ENCODE data around the gene TMED5.
A peak's percentile ranks its signal among the peaks of the same experiment; 100 is the strongest.
"Not testable (repeated sequence)": the region's sequence is repeated elsewhere in the genome, so short reads cannot be mapped to it uniquely, and the experiment has no call there.

TMED5 gene

GRCh38 chr1:93171549-93172034, 8.6 kb downstream of the TMED5 start:
- no peak for DNase-seq

- DNase-seq = not testable (repeated sequence)
Measured at GRCh38 chr1:93170141-93170678, 10.0 kb downstream of the TMED5 start.

DNA sequence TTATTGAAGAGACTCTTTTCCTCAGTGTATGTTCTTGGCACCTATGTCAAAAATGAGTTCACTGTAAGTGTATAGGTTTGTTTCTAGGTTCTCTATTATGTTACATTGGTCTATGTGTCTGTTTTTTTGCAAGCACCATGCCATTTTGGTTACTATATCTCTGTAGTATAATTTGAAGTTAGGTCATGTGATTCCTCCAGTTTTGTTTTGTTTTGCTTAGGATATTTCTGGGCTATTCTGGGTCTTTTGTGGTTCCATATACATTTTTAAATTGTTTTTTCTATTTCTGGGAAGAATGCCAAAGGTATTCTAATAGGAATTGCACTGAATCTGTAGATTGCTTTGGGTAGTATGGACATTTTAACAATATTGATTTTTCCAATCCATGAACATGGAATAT, 13.2 kb downstream of the TMED5 start:
- no peak for DNase-seq

DNA sequence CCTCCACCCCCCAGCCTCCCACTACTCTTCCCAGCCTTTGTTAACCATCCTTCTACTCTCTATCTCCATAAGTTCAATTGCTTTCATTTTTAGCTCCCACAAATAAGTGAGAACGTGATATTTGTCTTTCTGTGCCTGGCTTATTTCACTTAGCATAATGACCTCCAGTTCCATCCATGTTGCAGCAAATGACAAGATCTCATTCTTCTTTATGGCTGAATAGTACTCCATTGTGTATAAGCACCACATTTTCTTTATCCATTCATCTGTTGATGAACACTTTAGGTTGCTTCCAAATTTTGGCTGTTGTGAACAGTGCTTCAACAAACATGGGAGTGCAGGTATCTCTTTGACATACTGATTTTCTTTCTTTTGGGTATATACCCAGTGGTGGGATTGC, 14.3 kb downstream of the TMED5 start:
- DNase-seq = not testable (repeated sequence)

GRCh38 chr1:93164816-93165215, 15.4 kb downstream of the TMED5 start:
- DNase-seq = peak; percentile 69

- not testable (repeated sequence) for DNase-seq
Measured at GRCh38 chr1:93163314-93163713, 16.9 kb downstream of the TMED5 start.

GRCh38 chr1:93159337-93159736, 20.9 kb downstream of the TMED5 start:
- DNase-seq = no peak

DNA sequence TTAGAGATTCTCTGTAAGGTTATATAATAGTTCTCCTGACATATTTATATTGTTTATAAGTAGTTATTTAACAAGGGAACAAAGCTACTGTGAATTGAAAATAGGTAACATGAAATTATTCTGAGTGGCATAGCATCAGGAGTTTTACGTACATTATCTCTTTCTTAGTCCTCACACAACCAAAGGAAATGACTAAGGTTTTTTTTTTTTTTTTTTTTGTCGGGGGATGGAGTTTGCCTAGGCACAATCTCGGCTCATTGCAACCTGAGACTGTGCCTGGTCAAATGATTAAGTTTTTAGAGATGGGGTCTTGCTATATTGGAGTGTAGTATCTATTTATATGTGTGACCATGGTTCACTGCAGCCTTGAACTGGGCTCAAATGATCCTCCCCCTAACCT, 24.9 kb downstream of the TMED5 start:
- DNase-seq = no peak

GRCh38 chr1:93154898-93155297, 25.3 kb downstream of the TMED5 start:
- DNase-seq = no peak

GRCh38 chr1:93152835-93153234, 27.4 kb downstream of the TMED5 start:
- DNase-seq = no peak

DNA sequence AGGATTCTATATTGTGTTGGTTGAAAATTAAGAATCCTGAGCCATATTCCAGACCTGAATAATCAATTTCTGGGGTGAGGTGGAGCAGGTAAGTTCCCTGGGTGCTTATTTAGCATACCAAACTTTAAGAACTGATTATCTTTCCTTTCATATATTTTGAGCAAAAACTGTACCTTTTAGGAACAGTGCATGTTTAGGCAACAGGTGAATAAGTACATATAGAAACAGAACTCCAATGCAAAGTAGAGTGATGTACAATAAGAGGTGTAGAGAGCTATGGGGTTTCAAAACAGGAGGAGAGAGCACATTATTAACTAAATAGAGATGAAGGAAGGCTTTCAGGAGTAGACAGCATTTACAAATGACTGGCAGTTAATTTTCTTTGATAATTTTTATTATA, 28.7 kb downstream of the TMED5 start:
- DNase-seq = no peak

GRCh38 chr1:93150729-93151128, 29.5 kb downstream of the TMED5 start:
- DNase-seq = no peak

GRCh38 chr1:93148001-93148400, 32.2 kb downstream of the TMED5 start:
- DNase-seq = no peak

- no peak for DNase-seq
Measured at GRCh38 chr1:93143769-93144168, 36.4 kb downstream of the TMED5 start.

GRCh38 chr1:93143136-93143535, 37.1 kb downstream of the TMED5 start:
- no peak for DNase-seq

GRCh38 chr1:93142161-93142560, 38.1 kb downstream of the TMED5 start:
- DNase-seq = no peak

DNA sequence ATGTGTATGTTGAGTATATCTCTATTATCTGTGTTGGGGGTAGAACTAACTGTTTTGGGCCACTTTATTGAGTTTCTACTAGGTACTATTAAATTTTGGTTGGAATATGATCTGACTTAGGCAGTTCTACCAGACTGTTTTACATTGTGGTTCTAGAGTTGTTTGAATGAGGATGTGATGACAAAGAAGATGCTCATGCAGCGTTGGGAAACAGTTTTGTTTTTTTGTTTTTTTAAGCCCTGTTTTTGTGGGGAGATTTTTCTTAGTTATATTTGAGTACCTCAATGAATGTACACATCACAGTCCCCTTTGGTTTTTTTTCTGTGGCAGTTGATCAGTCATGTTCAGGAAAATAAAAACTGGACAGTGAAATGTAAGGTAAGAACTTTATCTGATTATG, 40.1 kb downstream of the TMED5 start:
- no peak for DNase-seq

DNA sequence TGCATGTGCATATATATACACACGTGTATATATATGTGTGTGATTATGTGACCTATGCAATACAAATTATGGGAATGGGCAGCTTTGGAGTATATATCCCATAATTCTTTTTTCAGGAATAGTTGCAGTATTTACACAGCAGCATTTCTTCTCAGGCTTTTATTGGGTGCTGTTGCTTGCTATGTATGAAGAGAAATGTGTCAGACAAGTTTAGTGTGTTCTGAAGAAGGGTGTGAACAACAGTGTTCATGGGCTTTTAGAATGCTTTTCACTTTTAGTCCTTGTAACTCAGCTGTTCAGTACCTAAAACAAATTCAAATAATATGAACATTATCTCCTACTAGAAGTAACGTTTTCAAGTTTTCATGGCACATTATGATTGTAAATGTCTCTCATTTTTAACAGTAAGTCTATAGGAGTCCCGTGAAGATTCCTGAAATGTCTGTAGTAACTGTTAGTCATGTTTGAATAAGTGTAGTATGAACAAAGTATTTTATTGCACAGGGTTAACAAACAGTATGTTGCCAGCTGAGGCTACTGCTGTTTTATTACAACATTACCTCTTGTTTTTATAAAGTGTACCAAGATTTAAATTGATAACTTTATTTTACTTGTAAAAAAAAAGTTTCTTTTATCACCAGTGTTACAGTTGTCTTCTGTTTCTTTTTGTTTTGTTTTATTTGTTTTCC, 42.5 kb downstream of the TMED5 start:
- DNase-seq = no peak

DNA sequence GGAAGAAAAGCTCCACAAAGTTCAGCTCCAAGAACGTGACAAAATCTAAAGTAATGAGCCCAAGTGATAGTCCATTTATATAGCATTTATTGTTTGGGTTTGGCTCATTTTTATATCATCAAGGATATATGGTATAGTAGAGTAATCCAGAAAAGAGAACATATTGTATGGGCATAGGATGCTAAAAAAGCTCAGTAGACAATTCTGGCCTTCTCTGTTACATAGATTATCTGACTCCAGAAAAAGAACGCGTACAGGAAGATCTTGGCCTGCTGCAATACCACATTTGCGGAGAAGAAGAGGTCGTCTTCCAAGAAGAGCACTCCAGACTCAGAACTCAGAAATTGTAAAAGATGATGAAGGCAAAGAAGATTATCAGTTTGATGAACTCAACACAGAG, 43.8 kb downstream of the TMED5 start:
- no peak for DNase-seq

GRCh38 chr1:93132638-93133037, 47.6 kb downstream of the TMED5 start:
- no peak for DNase-seq

DNA sequence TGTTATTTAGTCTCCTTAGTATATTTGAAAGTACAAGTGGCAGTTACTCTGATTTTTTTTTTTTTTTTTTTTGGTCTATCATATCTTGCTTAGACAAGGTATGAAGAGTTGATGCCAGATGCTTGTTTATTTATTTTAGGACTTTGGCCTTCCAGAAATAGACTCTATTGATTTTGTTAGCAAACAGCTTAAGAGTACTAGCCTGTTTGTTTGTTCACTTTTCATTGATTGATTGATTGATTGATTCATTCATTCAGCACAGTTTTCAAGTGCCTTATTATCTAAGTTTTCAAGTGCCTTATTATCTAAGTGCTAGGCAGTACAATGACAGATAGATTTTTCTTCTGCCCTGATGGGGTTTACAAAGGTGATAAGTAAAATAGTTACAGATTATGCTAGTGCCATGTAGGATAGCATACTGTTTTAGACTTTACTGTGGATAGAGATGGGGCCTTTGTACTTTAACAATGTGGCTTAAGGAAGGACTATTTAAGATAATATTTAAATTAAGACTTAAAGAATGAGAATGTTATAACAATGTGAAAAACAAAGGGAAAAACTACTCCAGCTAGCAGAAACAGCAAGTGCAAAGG, 50.6 kb downstream of the TMED5 start:
- DNase-seq = no peak

- DNase-seq = no peak
Measured at GRCh38 chr1:93124556-93125355, 55.5 kb downstream of the TMED5 start.

DNA sequence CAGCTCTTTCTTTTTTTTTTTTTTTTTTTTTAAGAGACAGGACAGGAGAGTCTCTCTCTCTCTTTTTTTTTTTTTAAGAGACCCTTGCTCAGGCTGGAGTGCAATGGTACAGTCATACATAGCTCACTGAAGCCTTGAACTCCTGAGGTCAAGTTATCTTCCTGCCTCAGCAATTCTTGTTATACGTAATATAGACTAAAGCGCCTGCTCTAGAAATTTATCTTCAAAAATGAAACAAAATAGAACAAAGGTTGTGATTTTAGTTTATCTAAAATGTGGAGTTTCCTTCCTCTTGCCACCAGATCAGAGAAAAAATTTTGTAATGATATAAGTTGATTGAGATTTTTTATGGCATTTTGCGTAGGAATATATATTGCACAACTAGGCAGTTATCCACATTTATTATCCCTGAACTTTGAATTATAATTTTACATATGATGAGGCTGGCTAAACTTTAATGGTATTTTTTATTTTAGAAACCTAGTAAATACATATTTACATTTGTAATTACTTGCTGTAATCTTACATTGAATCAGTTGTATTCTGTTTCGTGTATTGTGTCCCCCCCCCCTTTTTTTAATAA, 56.9 kb downstream of the TMED5 start:
- DNase-seq = no peak
